ENCODE results near the gene NUP153.

NUP153 gene

DNA sequence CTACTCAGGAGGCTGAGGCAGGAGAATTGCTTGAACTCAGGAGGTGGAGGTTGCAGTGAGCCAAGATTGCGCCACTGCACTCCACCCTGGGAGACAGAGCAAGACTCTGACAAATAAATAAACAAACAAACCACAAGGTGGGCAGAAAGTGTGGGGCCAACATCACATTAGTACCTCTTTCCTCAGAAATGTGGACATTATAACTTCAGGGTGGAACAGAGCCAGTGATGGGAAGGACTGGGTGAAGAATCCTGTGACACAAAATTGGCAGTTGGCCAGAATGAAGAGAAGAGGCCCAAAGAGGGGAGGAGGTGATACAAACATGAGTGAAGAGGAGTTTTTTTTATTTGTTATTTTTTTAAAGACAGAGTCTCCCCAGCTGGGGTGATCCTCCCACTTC is 50.6 kb downstream of the NUP153 start:
- DNase-seq = no peak

DNA sequence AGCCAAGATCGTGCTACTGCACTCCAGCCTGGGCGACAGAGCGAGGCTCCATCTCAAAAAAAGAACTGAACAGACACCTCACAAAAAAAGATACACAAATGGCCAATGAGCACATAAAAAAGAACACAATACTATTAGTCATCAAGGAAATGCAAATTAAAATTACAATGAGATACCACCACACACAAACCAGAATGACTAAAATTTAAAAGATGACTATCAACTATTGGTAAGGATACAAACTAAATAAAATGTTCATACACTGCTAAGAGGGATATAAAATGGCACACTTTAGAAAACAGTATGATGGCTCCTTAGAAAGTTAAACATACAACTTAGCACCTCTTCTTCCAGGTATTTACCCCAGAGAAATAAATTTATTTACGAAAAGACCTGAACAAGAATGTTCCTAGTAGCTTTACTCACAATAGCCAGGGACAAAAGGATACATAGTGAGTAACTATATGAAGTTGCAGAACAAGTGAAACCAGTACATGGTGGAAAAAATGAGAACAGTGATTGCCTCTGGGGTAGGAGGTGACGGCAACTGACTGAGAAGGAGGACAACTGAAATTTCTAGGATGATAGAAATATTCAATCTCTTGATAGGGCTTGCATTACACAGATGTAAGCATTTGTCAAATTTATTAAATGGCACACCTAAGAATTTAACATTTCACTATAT is 53.4 kb downstream of the NUP153 start:
- no peak for DNase-seq

DNA sequence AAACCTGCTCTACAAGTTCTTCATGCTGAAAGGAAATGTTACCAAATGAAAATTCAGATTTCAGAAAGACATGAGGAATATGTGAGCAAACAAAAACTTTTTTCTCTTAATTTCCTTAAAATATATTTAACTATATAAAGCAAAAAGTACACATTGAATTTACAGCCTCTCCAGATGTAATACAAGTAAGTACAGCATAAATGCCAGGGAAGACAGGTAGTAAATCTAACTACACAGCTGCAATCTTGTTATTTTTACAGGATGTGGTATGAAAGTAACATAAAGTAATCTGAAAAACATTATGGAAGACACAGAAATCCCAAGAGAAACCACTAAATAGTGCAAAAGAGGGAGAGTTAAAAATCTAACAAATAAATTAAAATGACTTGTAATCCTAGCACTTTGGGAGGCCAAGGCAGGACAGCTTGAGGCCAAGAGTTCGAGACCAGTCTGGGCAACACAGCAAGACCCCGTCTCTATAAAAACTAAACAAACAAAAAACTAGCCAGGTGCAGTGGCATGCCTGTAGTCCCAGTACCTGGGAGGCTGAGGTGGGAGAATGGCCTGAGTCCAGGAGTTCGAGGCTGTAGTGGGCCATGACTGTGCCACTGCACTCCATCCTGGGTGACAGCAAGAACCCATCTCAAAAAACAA is 55.9 kb downstream of the NUP153 start:
- DNase-seq = no peak

DNA sequence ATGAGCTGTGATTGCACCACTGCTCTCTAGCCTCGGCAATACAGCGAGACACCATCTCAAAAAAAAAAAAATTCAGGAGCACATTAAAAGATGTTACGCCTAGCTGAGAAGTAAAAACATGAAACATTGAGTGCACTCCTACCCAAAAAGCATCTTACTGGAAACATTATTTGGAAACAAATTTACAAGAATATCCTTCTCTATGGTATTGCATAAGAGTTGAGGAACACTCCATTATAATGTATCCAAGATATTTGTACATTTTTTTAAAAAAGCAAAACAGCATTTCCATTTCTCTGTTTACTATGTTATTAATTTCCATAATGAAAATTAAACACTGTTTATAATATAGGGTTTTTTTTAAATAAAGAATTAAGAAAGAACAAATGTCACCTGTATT is 58.0 kb downstream of the NUP153 start:
- no peak for DNase-seq

DNA sequence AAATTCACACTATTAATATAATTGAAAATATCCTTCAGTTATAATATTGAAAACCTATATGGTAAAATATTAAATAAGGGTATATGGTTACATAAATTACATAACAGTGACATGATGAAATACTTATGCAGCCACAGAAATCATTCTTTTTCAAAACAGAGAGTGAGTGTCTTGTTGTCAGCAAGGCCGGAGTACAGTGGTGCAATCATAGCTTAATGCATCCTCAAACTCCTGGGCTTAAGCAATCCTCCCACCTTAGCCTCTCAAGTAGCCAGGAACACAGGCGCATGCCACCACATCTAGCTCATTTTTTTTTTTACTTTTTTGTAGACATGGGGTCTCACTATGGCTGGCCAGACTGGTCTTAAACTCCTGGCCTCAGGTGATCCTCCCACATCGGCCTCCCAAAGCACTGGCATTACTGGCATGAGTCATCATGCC is 66.2 kb downstream of the NUP153 start:
- DNase-seq = no peak

DNA sequence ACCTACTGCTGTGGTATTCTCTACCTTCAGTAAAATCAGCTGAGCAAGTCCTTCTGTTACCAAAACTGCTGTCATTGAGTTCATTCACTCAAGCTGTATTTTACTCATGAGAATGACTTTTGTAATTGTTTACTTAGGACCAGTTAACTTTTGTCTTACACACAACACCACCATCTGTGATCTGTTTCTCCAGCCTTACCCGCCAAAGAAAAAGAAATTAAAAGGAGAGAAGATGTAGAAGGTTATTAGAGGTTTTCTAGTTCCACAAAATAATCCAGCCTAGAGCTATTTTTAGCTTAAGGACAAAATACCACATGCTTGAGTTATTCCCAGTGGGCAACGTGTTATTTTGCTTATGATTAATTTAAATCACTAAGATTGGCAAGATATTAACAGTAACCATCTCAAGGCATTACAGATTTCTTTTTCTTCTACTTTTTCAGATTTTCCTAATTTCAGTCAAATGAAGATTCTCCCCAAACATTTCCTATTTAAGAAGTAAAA is 68.5 kb downstream of the NUP153 start:
- DNase-seq = no peak

DNA sequence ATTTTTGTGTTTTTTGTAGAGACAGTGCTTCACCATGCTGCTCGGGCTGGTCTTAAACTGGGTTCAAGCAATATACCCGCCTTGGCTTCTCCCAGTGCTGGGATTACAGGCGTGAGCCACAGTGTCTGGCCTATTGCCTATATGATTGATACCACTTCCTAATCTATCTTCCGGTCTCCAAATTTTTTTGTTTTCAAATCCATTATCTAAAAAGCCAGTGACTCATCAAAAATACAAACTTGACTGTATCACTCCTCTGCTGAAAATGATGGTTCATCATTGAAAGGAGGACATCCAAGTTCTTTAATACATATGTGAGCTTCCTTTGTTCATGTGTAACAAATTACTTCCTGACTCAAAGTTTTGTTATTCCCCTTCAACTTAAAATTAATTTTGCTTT is 71.2 kb downstream of the NUP153 start:
- DNase-seq = no peak

DNA sequence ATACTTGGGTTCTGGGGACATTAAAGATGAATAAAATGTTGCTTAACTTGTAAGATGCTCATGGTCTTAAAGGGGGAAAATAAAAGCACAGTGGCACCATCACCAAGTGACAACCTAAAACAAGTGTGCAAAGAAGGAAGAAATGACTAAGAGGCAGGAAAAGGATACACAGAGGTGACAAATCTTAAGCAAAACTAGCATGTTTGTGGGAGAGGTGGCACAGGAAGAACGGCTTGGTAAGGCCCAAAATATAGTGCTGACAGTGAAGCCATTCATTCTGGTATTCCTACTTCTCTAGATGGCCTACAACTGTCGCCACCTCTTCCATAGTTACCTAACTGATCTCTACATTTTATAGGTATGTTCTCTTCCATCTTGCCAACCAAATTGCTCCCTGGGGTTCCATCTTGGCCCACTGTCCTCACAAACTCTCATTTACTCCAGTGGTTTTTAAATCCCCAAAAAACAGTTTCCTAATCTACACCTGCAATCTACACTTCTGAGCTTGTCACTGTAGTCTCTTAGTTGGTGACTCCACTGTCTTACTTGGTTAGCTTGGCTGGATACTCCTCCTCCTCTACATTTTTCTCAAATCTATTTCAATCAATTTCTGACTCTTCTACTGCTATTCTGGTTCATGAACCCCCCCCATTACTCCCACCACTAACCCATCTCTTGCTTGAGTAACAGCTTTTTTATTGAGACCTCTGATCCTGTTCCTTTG is 73.1 kb downstream of the NUP153 start:
- DNase-seq = no peak

DNA sequence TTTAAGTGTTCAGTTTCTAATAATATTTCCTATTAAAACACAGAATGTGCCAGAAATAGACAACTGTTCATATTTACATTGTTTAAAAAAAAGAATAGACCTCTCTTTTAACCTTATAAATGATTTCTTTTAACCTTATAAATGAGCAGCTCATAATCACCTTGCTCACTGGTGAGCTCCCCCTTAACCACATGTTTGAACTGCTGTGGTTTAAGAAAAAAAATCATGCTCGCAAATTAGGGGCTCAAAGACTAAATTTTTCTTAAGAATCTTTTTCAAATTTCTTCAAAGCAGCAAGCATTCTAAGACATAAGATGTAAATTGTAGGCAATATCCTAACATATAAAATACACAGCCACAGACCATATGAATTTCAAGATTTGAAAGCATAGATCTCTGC is 73.8 kb downstream of the NUP153 start:
- DNase-seq = no peak

DNA sequence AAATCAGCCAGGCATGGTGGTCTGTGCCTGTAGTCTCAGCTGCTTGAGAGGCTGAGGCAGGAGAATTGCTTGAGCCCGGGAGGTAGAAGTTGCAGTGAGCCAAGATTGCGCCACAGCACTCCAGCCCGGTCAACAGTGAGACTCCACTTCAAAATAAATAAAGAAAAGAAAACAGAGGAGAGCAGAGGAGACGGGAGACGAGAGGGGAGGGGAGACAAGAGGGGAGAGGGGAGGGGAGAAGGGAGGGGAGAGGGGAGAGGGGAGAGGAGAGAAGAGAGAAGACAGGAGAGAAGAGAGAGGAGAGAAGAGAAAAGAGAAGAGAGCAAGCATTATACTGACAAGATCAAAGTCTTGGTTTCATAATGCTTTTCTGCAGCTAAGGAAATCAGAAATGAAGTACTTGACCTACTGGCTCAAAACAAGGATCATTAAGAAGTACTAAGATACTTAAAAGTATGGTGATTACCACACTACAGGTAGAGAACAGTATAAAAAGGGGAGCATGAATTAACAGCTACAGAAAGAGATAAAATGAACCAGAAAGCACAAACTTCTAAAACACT is 76.1 kb downstream of the NUP153 start:
- DNase-seq = no peak

DNA sequence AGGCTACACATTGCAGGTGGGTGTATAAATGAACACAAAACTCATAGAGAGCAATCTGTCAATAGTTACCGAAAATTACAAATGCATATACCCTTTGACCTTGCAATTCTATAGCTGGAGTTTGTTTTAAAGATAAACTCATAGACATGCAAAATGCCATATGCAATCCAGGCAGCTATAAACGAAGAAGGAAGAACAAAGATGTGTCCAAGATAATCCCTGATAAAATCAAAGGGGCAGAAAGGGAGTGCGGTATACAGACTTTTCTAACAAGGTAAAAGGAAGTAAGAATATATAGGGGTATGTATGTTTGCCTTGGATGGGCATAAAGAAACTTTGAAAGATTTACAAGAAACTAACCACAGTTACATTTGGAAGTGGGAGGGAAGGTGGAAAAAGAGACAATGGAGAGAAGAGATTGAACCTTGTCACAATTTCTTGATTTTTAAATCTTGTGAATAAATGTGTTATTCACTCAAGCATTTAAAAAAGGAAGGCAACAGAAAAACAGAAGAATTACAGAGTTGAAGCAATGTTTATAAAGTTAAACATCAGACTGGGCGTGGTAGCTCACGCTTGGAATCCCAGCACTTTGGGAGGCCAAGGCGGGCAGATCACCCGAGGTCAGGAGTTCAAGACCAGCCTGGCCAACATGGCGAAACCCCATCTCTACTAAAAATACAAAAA is 76.8 kb downstream of the NUP153 start:
- DNase-seq = no peak

DNA sequence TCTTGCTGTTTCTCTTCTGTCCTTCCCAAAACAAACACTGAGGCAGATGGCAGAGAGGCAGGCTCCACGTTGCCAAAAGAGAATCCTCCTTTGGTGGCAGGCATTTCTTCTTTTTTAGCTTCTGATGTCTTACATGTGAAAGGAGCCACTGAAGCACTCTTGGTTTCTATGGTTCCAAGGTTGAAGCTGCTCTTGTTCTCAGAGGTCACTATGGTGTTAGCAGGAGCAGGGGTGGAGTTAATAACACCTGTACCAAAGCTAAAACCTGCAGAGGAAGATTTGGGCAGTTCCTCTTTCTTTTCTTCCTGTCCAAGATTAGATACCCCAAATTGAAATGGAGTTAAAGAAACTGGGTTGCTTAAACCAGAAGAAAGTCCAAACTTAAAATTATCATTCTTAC is 77.9 kb downstream of the NUP153 start:
- no peak for DNase-seq

DNA sequence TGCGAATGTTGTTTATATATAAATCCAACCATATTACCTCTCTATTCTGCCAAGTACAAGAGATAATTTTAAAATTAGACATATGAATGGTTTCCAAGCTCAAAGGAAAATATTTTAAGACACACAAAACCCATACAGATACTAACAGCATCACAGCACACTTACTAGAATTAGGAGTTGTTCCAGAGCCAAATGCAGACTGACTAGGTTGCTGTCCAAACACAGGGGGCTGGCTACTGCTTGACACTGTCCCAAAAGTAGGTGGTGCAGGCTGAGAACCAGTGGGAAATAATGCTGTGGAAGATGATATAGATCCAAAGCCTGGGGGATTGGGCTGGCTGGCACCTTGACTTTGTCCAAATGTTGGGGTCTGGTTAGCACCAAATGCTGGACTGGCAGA is 82.3 kb downstream of the NUP153 start:
- no peak for DNase-seq

DNA sequence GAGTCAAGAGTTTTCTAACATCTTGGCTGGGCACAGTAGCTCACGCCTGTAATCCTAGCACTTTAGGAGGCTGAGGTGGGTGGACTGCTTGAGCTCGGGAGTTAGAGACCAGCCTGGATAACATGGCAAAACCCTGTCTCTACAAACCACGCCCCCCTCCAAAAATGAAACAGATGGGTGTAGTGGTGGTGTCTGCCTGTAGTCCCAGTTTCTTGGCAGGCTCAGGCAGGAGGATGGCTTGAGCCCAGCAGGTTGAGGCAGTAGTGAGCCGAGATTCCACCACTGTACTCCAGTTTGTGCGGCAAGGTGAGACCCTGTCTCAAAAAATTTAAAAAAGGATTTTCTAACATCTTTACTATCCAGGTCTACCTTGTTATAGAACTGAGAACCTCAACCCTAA is 84.6 kb downstream of the NUP153 start:
- DNase-seq = no peak

DNA sequence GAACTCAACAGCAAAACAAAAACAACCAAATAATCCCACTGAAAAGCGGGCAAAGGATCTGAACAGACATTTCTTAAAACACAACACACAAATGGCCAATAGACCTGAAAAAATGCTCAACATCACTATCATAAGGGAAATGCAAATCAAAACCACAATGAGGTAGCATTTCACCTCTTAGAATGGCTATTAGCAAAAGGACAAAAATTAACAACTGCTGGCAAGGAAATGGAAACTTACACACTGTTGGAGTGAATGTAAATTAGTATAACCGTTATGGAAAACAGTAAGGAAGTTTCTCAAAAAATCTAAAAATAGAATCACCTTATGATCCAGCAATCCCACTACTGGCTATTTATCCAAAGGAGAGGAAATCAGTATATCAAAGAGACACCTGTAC is 85.7 kb downstream of the NUP153 start:
- DNase-seq = no peak

DNA sequence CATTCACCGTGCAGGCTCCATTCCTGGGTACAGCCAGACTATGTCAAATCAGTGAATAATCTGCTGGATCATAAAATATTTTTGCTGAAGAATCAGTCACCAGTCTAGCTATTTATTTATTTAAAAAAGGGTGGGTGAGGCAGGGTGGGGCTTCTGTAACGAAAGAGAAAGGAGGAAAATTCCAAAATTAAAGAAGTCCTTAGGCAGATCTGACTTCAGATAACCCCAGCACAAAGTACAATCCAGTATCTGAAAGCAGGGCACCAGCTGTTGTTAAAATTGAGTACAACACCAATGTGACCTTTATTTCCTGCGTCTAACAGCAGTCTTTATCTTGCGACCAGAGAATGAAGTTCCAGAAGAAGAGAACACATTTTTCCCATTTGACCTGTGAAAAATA is 90.9 kb downstream of the NUP153 start:
- no peak for DNase-seq

DNA sequence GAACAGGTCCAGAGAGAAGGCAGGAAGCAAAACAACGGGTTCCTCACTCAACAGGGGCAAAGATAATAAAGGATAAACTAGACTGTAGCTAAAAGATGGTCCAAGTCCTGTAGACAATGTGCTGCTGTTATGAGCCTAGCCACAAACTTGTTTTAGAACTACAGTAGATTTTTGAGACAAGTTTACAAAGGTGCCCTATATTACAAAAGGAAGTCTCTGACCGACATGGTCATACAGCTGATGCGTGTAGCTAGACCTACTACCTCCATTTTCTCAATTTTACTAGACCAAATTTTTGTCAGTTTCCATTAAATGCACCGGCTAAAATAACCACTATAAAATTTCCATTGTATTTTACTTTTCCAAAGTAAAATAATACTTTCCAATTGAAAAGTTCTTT is 94.7 kb downstream of the NUP153 start:
- no peak for DNase-seq

DNA sequence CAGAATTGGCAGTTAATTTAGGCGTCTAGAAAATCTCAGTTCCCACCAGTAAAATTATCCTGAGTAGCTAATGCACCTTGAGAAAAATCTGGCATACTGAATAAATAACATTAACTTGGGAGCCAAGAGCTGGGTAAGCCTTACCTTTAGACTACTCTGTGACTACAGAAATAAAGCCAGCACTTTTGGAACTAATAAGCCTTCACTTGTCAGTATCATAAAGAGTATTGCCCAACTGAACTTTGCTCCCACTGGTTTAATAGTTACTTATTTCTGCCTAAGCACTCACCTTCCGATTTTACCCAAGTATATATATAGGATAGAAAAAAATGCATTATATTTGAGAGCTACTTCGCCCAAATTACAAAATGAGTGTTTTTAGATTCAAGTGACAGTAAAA is 95.9 kb downstream of the NUP153 start:
- no peak for DNase-seq

DNA sequence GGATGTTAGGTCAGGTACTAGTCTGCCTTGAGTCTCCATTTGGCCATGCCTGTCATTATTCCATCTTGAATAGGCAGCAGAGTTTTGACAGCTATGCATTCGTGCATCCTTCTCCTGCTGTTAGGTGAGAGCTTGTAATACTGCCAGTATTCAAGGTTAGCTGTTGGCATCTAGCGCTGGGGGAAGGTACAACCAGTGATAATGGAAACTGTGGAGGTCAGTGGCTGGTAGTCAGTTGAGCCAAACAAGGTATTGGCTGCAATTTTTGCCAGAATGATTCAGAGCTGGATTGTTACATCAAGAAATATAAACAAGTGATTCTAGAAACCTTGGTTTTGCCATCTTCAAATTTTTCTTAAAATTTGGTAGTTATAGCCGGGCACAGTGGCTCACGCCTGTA is 100.1 kb downstream of the NUP153 start:
- DNase-seq = no peak

DNA sequence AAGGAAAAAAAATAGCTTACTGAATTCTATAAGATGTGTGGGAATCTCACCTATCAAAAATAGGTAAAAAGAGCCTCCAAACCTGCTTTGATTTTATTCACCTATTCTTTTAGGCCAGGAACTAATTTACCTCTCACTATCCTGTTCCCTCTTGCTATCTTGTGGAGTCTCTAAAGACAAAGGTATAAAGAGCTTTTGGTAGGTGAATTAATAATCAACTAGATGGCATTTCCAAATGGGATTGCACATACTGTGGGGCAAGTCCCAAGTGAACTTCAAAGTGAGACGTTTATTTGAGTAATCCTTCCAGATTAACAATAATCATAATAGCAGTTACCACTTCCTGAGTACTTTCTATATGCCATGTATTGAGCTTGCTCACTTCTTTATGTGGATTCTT is 103.8 kb downstream of the NUP153 start:
- no peak for DNase-seq

DNA sequence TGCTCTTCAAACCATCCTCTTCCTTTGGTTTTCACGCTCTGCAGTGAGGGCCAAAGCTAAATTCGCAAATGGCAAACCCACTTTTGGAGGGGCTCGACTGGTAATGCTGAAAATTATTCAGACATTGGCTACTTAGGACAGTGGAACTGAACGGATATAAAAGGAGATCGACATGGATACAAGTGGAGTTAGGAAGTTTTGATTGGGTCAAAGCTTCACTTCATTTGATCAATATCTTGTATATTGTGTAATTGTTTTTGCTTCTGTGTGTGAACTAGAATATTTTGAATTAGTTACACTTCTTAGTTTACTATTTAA is 105.4 kb downstream of the NUP153 start:
- no peak for DNase-seq

DNA sequence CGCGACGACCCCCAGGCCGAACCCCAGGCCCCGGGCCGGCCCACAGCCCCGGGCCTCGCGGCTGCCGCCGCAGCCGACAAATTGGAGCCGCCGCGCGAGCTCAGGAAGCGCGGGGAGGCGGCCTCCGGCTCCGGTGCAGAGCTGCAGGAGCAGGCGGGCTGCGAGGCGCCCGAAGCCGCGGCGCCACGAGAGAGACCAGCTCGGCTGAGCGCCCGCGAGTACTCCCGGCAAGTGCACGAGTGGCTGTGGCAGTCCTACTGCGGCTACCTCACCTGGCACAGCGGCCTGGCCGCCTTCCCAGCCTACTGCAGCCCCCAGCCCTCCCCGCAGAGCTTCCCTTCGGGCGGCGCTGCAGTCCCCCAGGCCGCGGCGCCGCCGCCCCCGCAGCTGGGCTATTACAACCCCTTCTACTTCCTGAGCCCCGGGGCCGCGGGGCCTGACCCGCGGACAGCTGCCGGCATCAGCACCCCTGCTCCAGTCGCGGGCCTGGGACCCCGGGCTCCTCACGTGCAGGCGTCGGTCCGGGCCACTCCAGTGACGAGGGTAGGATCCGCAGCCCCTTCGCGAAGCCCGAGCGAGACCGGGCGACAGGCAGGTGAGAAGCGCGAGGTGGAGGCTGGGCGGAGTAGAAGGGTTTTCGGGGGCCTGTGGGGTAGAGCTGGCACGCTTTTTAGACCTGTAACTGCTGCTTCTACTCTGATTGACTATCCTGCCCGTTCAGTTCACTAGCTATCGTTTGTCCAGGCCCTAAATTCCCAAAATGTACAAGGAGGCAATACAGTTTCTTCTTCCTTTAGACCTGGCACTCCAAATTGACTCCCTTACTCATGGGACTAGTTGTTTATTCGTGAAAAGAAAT is 106.0 kb downstream of the NUP153 start:
- DNase-seq = peak; percentile 24
